GM23248 (cell line): ENCODE measurements around the gene MAGIX.

Experiments used
- EZH2 ChIP-seq: fragments of 200-600 bp; sonication (generic); IDR thresholded peaks from 2 replicates; pipeline ENCODE4 v1.6.1; 2018; ENCODE audit warnings: antibody characterized with exemption, mild to moderate bottlenecking; ENCODE audit not compliant: insufficient read depth, poor library complexity, severe bottlenecking
- EZH2phosphoT487 ChIP-seq: fragments of 200-600 bp; sonication (generic); IDR thresholded peaks from 2 replicates; pipeline ENCODE4 v1.6.1; 2018; ENCODE audit warnings: antibody characterized with exemption, moderate library complexity, mild to moderate bottlenecking, low read depth; ENCODE audit not compliant: insufficient read depth

DNA sequence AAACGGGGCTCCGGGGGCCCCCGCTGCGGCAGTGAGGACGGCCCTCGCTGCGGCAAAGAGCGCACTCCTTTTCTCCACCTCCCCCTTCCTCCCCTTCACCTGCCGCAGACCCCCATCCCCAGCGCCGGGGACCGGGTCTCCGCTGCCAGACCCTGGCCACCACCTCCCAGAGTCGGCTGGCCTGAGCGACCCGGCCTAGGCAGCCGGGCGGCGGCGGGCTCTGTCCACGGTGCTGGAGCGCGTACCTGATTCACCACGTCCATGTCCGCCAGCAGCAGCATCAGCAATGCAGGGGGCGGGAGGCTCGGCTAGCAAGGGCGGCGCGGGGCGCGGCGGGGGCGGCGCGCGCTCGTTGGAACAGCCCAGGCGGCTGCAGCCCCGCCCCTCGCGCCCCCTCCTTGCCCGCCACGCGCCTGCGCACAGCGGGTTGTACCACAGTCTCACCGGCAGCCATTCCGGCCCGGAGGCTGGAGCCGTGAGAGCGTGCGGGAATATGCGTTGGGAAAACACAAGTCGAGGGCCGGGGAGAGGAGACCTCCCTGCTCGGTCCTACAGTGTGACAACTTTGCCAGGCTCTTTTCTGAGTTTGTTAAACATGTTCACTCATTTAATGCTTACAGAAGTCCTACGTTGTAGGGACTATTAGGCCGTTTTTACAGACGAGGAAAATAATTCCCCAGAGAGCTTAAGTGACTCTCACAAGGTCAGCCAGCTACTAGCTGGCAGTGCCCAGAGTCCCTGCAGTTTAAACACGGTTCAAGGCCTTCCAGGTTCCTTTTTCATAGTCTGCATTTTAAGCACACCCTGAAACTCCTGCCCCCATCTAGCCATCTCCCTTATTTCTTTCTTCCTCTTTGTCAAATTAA, 37.6 kb downstream of the MAGIX start, which contains the start of gene SYP:
- TF ChIP-seq EZH2phosphoT487 = no peak
- TF ChIP-seq EZH2 = no peak
